Measurements from ENCODE around the gene OTUD6A.

OTUD6A gene

GRCh38 chrX:70049406-70049805, 12.9 kb upstream of the OTUD6A start:
- Histone ChIP-seq H3K9ac (ENCODE audit: low read depth, low read length, poor library complexity, severe bottlenecking) (no peak overlapping the region), H3K9me3 (ENCODE audit: insufficient read depth, low read depth, low read length) (no peaks in the 10 kb centered on the region), H3F3A (ENCODE audit: low read depth) (no peaks in the 10 kb centered on the region), H3K4me3 (ENCODE audit: low read length, poor library complexity, severe bottlenecking) (no peak overlapping the region), H2AFZ (ENCODE audit: low read length) (no peak overlapping the region), H3K4me1 (ENCODE audit: insufficient read depth, low read length, poor library complexity, severe bottlenecking) (no peaks in the 10 kb centered on the region), H3K4me2 (ENCODE audit: low read depth, low read length, poor library complexity, severe bottlenecking) (no peak overlapping the region), H3K36me3 (ENCODE audit: insufficient read depth, low read length) (no peaks in the 10 kb centered on the region), H4K20me1 (ENCODE audit: insufficient read depth, low read length, poor library complexity, severe bottlenecking) (no peaks in the 10 kb centered on the region), H3K27me3 (ENCODE audit: insufficient read depth, low read length, poor library complexity, severe bottlenecking) (no peaks in the 10 kb centered on the region), H3K79me2 (ENCODE audit: insufficient read depth, low read length) (no peaks in the 10 kb centered on the region), H3K9me2 (replicated peaks; ENCODE audit: low read depth, low read length) (no peaks in the 10 kb centered on the region)
- no peak for TF ChIP-seq EZH2phosphoT487 (IDR thresholded peaks at IDR 0.05; ENCODE audit: borderline replicate concordance)
- TF ChIP-seq, protein P1, sequence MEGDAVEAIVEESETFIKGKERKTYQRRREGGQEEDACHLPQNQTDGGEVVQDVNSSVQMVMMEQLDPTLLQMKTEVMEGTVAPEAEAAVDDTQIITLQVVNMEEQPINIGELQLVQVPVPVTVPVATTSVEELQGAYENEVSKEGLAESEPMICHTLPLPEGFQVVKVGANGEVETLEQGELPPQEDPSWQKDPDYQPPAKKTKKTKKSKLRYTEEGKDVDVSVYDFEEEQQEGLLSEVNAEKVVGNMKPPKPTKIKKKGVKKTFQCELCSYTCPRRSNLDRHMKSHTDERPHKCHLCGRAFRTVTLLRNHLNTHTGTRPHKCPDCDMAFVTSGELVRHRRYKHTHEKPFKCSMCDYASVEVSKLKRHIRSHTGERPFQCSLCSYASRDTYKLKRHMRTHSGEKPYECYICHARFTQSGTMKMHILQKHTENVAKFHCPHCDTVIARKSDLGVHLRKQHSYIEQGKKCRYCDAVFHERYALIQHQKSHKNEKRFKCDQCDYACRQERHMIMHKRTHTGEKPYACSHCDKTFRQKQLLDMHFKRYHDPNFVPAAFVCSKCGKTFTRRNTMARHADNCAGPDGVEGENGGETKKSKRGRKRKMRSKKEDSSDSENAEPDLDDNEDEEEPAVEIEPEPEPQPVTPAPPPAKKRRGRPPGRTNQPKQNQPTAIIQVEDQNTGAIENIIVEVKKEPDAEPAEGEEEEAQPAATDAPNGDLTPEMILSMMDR (conservative IDR thresholded peaks at IDR 0.05; ENCODE audit: low read length), result no peak

DNA sequence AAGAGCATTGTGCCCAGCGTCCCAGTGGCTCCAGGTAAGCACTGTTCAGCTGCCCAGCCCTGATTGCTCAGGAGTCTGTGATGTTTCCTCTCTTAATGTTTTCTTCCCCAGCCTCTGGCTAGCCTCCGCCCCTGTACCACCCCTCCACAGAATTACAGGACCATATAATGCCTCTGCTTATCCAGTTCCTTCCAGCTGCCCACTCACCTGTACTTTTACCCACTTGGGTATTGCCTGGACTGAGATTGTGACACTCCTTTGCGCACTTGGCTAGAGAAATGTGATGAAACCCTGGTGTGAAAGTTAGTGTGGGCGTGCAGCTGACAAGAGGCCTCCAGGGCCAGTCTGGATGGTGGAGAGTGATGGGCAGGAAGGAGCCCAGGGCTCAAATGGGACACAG, 12.3 kb upstream of the OTUD6A start, which contains the start of gene AWAT2:
AWAT2 (minus strand) TSS at position 14 of the 400 bp plus-strand sequence; CDS start at position 8, 6 bp downstream.
- Histone ChIP-seq H3K9ac (ENCODE audit: low read depth, low read length, poor library complexity, severe bottlenecking) (no peak within 1 kb of the TSS), H3K36me3 (ENCODE audit: insufficient read depth, low read length) (no peaks in the 10 kb centered on the region), H3F3A (ENCODE audit: low read depth) (no peaks in the 10 kb centered on the region), H3K9me2 (replicated peaks; ENCODE audit: low read depth, low read length) (no peaks in the 10 kb centered on the region), H2AFZ (ENCODE audit: low read length) (no peak within 1 kb of the TSS), H3K79me2 (ENCODE audit: insufficient read depth, low read length) (no peaks in the 10 kb centered on the region), H3K4me1 (ENCODE audit: insufficient read depth, low read length, poor library complexity, severe bottlenecking) (no peaks in the 10 kb centered on the region), H3K4me3 (ENCODE audit: low read length, poor library complexity, severe bottlenecking) (no peak within 1 kb of the TSS), H3K4me2 (ENCODE audit: low read depth, low read length, poor library complexity, severe bottlenecking) (no peak within 1 kb of the TSS), H4K20me1 (ENCODE audit: insufficient read depth, low read length, poor library complexity, severe bottlenecking) (no peaks in the 10 kb centered on the region), H3K27me3 (ENCODE audit: insufficient read depth, low read length, poor library complexity, severe bottlenecking) (no peaks in the 10 kb centered on the region), H3K9me3 (ENCODE audit: insufficient read depth, low read depth, low read length) (no peaks in the 10 kb centered on the region)
- TF ChIP-seq EZH2phosphoT487 (IDR thresholded peaks at IDR 0.05; ENCODE audit: borderline replicate concordance), result no peak
- TF ChIP-seq, protein P1 (conservative IDR thresholded peaks at IDR 0.05; ENCODE audit: low read length), result no peak

DNA sequence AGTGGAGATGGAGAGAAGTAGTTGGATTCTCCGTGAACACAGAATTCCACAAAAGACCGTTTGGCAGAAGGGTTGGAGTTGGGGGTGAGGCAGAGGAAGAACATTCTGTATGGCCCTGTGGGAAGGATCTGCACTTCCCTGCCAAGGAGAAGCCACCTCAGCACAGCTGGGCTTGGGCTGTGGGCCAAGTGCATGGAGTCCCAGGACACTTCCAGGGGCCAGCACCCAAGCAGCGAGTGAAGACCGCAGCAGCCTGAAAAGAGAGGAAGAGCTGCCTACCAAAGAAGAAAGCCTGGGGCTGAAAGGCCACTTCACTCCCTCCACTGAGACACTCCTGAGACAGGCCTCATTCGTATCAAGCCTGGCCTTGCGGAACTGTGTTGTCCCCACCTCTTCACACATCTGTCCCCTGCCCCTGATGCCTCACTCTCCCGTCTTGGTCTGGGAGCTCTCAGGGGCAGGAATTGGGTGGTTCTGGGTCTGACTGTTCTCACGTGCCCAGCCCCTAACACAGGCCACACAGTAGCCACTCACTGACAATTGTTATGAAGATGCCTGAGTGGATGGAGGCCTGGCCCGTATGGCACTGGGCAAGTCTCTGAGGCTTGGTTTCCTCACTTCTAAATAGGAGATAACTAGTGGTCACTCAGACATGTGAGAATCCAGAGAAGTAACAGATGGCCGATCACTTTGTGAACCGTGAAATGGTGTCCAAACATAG, 9.2 kb upstream of the OTUD6A start:
- H3K79me2 ChIP-seq (ENCODE audit: insufficient read depth, low read length), result no peaks in the 10 kb centered on the region
- H3K4me2 ChIP-seq (ENCODE audit: low read depth, low read length, poor library complexity, severe bottlenecking), result no peak overlapping the region
- no peaks in the 10 kb centered on the region for H3F3A ChIP-seq (ENCODE audit: low read depth)
- no peaks in the 10 kb centered on the region for H3K27me3 ChIP-seq (ENCODE audit: insufficient read depth, low read length, poor library complexity, severe bottlenecking)
- no peak overlapping the region for H3K9ac ChIP-seq (ENCODE audit: low read depth, low read length, poor library complexity, severe bottlenecking)
- no peaks in the 10 kb centered on the region for H3K9me2 ChIP-seq (replicated peaks; ENCODE audit: low read depth, low read length)
- no peaks in the 10 kb centered on the region for H4K20me1 ChIP-seq (ENCODE audit: insufficient read depth, low read length, poor library complexity, severe bottlenecking)
- H2AFZ ChIP-seq (ENCODE audit: low read length), result no peak overlapping the region
- H3K36me3 ChIP-seq (ENCODE audit: insufficient read depth, low read length), result no peaks in the 10 kb centered on the region
- TF ChIP-seq EZH2phosphoT487 (IDR thresholded peaks at IDR 0.05; ENCODE audit: borderline replicate concordance), result no peak
- TF ChIP-seq, protein P1 (conservative IDR thresholded peaks at IDR 0.05; ENCODE audit: low read length), result no peak
- H3K4me3 ChIP-seq (ENCODE audit: low read length, poor library complexity, severe bottlenecking), result no peak overlapping the region
- H3K9me3 ChIP-seq (ENCODE audit: insufficient read depth, low read depth, low read length), result no peaks in the 10 kb centered on the region
- H3K4me1 ChIP-seq (ENCODE audit: insufficient read depth, low read length, poor library complexity, severe bottlenecking), result no peaks in the 10 kb centered on the region

Measured in Loucy (cell line).